Tongue (tissue), 2 donors: Measurements from ENCODE around the gene RNF17. TPM values are rescaled to one million over a fixed set of nuclear protein-coding genes. Genes with fewer than 3 reads are reported as not detected.
A peak's percentile ranks its signal among the peaks of the same experiment; 100 is the strongest.

Experiments
- DNase-seq: peaks from one replicate; pipeline ENCODE4 v3.0.0-alpha.2; 2015
- total RNA-seq: library from RNA; depleted of rRNA; stranded (reverse); fragments of >200 nt; gene quantifications from one replicate; pipeline ENCODE4 v1.2.3, GENCODE V29; 2014

RNF17 gene
- total RNA-seq, 1 donor from 2014 or later, result not detected

DNA sequence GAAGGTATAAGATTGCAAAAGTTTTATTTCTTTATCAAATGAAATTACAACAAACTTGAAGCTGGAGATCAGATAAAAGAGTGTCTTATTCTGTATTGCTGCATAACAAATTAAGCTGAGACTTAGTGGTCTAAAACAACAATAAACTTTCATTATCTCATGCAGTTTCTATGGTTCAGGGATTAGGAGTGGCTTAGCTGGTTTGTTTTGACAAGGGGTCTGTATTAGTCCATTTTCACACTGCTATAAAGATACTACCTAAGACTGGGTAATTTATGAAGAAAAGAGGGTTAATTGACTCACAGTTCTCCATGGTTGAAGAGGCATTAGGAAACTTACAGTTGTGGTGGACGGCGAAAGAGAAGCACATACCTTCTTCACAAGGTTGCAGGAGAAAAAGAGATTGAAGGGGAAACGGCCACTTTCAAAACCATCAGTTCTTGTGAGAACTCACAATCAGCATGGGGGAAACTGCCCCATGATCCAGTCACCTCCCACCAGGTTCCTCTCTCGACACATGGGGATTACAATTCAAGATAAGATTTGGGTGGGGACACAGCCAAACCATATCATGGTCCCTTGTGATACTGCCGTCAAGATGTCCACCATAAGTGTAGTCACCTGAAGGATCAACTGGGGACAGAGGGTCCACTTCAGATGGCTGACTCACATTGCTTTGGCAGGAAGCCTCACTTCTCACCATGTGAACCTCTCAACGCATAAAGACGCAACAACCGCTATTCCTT is 97.8 kb downstream of the RNF17 start:
- no peak for DNase-seq

DNA sequence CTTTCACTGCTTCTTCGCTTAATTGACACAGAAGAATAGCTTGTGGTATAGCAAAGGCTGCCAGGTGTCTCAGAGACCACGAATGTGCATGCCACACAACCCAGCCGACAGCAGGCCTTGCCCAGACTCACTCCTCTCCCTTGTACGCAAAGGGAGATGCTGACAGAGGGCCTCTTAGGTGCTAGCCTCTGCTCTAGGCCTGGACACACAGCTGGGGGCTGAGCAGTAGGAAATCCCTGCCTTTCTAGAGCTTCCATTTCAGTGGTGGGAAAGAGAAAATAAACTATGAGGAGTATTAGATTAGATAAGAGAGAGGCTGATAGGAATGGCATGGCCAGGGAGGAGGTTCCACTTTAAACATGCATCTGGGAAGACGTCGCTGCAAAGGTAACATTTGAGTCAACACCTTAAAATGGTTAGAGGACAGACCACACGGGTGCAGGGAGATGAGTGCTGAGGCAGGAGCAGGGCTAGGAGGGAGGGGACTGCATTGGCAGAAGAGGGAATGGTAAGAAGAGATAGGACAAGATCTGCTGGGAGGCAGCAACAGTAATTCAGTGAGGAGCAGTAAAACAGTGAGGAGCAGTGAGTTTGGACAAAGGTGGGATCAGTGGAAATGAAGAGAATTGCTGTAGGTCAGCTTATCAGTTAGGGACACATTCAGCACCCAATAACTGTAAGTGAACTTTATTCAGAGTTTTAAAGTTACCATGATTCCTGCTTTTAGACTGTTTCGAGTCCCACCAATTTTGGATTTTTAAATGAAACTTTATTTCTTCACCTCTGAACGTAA is 100.0 kb downstream of the RNF17 start:
- DNase-seq, result no peak

DNA sequence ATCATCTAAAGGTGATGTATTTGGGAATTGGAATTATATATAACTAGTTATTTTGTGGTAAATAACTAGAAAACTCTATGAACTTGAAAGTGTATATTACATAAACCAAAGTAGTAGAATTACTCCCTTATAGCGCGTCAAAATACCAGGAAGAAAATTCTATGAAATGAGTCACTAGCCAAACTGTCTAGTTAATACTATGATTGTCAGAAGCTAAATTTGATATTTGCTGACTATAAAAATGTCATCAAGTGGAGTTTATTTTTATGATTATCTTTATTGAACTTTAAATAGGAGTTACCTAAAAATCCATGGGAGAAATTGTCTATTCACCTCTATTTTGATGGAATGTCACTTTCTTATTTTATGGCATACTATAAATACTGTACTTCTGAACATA is 100.6 kb downstream of the RNF17 start:
- DNase-seq, result no peak

DNA sequence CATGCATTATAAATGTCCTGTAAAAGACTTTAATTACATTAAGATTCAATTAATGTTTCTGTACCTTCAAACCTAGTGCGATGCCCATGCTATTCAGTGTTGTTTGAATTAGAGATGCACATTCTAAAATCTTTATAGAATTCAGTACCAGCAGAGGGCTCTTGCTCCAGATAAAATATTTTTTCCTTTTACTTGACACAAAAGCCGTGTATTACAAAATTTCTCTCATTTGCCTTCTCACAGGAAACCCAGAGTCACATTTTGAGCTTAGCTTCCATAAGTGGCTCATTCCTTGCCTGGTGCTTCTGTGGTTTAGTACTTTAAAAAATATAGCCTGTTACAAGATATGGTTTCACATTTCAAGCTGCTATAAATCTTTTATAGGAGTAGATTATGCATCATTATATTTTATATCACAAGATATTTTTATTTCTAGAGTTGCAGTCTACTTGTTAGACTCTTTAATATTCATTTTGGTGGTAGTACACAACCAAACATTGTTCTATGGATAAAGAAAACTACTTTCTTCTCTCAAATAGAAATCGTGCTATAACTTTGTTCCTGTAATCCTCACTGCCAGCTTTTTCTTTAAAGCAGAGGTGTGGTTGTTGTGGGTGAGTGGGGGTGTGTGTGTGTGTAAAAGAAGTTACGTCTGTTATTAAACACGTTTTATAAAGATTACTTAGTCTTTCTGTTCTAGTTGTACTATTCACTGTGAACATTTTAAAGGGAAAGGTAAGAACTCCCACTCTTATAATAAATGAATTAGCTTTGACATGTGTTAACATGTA is 101.4 kb downstream of the RNF17 start:
- peak; percentile 7 for DNase-seq

DNA sequence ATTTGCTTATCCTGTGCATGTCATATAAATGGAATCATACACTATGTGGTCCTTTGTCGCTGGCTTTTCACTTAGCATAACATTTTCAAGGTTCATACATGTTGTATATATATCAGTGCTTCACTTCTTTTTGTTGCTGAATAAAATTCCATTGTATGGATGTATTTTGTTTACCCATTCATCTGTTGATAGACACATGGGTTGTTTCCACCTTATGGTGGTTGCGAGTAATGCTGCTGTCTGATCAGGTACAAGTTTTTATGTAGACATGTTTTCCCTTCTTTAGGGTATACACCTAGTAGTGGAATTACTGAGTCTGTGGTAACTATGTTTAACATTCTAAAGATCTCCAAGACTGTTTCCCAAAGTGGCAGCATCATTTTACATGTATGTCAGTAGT is 102.5 kb downstream of the RNF17 start:
- DNase-seq, result no peak

DNA sequence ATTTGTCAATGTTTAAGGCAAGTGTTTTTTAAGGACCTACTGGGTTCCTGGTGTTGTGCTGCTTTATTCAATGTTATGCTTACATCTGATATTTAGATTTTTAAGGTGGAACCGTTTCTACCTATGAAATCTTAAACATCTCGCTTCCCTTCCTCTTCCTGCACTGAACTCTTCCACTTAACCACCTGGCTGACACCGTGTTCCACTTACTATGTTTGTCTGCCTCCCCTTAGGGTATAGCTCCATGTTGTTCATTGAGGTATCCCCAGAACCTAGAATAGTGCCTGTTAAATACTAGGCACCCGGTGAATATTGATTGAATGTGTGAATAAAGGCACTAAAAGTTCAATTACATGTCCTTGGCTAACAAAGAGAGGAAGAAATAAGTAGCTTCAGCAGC is 104.9 kb downstream of the RNF17 start:
- DNase-seq, result no peak

DNA sequence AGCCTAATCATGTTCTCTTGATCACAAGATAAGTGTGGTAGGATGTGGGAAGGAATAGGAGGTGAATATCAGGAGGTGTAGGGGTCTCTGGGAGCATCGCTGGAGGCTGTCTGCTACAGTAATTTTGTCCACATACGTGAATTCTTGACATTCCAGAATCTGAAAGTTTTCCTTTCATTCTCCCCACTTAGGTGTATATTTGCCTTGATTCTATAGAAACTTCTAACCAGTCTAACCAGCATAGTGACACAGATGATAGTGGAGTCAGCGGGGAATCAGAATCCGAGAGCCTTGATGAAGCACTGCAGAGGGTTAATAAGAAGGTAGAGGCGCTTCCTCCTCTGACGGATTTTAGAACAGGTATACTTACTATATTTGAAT is 106.4 kb downstream of the RNF17 start:
- no peak for DNase-seq

DNA sequence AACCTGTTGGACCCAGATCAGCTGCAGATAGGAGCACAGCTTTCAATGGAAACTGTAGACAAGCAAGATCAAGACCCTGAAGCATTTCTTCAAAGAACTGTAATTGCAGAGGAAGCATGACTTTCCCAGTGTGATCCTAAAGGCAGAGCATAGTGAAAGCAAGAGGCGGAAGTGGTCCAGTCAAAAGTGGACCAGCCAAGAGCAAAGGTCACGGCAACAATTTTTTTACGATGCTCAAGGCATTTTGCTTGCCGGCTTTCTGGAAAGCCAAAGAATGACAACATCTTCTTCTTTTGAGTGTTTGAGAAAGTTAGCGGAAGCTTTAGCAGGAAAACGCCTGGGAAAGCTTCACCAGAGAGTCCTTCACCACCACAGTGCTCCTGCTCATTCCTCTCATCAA is 111.6 kb downstream of the RNF17 start:
- no peak for DNase-seq

DNA sequence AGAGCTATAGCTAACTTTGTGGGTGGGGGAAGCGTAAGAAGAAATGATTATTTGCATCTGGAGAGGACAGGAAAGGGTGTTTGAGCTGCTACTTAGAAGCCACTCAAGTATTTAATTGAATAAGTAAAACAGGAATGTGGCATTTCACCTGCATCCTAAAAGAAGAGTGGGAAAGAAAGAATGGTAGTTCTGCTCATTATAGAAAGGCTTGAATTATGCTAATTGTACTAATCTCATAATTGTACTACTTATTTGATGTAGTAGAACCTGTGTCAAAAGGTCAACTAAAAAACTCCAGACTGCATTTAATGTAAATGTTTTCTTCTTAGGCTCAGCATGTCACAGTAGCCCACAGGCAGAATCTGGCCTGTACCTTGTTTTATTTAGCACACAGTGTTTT is 113.6 kb downstream of the RNF17 start:
- DNase-seq, result no peak

DNA sequence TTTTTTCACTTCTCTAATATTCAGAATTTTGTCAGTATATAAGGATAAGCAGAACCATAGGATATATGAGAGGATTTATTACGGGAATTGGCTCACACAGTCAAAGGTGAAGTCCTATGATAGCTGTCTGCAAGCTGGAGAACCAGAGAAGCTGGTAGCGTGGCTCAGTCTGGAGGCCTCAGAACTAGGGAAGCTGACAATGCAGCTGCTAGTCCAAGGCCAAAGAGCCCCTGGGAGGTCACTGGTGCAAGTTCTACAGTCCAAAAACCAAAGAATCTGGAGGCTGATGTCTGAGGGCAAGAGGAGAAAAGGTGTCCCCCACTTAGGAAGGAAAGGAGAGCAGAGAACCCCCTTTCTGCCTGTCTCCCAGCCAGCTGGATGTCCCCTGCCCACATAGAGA is 114.4 kb downstream of the RNF17 start:
- DNase-seq, result no peak

DNA sequence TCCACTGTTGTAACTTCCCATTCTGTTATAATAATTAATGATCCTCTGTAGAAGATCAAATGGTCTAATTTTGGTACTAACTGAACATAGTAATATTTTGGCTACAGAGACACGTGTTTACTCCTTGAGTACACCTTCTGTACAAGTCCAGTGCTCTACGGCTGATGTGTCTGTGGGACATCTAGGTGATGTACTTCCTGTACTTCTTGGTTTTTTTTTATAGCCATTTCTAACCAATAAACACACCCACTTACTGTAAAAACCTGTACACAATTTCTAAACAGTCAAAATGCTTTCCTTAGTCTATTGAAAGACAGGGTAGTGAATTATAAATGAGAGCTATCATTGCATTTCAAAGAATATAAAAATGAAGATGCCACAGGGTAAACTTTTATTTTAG is 118.7 kb downstream of the RNF17 start:
- no peak for DNase-seq

DNA sequence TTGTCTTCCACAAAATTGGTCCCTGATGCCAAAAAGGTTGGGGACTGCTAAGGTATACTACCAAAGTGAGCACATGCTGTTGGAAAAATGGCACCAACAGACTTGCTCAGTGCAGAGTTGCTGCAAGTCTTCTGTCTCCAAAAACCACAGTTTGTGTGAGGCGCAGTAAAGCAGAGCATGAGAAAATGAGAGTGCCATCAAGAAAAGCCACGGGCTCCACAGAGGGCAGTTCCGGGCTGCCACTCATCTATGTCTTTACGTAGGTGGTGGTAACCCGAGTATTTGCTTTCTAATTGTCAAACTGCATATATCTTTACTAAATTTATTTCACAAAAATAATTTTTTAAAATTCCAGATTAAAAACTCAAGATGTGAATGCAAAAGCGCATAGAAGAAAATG is 123.8 kb downstream of the RNF17 start:
- DNase-seq, result no peak

DNA sequence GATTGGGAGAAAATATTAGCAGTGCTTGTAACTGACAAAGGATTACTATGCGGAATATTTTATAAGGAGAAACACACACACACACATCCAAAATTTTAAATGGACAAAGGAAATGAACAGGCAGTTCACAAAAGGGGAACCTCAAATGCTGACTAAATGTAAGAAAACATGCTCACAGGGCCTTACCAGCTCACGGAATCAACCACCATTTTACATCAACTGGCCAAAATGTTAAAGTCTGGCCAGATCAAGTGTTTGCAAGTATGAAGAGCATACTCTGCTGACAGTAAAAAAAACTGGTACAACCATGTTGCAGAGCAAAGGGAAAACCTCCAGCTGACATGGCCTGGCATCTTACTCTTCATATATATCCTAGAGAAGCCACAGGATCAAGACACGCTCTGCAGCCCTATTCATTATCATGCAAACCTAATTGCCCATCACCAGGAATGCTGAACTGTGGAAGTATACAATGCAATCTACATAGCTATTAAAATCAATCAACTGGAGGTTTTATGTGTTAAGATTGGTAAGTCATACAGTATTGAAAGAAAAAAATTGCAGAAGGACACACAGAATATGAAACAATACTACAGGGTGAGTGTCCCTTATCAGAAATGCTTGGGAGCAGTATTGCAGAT is 124.4 kb downstream of the RNF17 start:
- no peak for DNase-seq

DNA sequence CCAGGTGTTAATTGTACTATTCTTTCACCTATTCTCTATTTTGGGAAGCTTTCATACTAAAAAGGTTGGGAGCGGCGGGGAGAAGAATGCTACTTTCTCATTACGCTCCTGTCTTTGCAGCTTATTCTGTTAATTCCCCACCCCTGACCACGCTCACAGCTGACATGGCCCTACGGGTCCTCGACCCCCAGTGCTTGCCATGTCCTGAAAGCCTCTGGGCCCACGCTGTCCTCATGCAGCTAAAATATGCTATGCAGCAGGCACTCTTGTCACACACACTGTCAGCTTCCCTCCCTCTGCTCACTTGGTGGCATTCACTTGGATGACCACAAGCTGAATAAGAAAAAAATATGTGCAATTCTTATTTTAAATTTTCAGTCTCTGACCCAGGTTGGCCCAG is 126.3 kb downstream of the RNF17 start:
- DNase-seq, result no peak

DNA sequence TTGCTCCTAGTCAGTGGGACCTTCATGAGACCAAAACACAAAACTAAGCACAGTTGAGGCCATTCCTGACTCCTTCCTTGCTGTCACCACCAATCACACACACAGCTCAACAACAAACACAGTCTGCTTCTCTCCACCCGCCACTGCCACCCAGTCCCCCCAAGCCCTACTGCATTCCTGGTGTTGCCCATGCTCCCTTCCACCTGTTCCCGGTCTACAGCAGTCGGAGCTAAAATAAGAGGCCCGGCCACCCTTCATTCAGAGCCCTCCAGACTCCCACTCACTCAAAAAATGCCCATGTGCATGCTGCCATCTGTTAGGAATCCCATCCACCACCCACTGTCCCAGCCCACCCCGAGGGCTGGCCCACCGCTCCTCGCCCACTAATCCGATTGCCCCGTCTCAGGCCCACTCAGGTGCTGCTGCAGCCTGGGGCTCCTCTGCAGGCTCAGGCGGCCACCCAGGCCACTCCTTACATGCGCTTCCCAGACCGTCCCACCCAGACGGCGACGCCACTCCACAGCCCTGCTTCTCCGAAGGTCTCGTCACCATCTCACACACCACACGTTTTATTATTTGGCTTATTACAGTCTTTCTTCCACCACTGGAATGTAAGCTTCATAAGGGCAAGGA is 127.6 kb downstream of the RNF17 start:
- DNase-seq, result peak; percentile 13

DNA sequence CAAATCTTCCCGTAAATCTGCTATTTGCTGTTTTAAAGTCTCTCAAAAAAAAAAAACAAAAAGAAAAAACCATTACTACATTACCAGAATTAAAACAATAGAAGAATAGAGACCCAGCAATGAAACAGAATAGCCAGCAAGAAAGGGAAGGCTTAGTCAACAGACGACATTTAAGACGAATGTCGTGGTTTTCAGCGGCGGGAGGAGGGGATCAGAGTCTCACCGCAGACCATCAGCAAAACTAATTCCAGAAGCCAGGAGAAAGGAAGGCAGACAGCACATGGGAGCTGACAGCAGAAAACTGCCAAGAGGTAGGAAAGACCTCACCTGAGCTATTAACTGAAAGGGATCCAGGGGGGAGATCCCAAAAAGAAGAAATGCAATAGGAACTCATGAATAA is 128.9 kb downstream of the RNF17 start:
- DNase-seq, result no peak

DNA sequence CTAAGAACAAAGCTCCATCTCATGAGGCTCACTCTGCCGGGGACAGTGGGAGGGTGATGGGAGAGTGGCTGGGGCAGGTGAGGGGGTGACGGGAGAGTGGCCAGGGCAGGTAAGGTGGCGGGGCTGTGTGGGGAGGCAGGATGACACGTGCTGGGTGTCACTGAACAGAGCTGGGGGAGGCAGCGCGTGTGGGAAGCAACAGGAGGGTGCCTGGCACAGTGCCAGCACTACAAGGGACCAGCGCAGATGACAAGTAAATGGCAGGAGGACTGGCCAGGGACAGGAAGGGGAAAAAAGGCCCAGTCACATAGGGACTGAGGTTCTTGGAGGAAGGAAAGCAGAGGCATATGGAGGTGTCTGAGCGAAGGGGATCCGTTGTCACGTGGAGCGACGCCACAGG is 129.9 kb downstream of the RNF17 start:
- DNase-seq, result no peak

DNA sequence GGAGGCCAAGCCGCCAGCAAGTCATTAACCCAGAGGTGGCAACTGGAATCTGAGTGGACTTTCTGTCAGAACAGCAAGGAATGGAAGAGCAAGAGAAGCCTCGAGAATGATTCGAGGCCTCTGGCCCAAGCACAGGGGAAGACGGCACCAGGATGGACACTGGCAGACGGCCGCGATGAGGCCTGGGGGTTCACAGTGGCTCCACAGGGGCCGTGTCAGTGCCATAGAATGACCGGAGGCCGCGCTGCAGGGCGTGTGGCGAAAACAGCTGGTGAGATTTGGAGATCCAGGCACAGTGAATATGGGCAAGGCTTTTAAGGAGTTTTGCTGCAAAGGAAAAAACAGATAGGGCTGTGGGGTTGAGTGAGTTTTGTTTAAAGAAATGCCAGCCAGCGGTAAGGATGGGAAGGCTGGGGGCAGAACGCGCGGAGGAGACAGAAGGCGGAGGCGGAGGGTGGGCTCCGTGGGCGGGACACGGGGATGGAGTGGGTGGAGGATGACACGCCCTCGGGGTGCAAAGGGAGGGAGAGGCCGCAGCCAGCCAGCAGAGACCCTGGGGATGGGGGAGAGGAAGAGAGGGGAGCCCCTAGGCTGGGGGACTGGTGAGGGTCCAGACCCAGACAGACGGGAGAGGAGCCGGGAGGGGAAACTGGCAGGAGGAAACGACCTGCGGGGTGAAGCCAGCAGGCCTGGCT is 130.5 kb downstream of the RNF17 start:
- DNase-seq, result no peak

DNA sequence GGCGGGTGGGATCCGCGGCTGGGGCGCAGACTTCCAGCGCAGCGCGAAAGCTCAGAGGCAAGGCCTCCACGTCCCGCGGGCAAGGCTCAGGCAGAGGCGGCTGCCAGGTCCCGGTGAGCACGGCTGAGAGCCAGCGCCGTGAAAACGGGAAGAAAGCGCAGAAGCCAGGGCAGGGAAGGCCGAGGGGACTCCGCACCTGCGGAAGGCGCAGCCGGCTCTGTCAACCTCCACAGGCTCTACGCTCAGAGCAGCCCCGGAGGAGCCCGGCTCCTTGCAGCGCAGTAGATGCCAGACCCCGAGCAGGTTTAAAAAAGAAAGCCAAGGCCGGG is 131.0 kb downstream of the RNF17 start:
- DNase-seq, result no peak

DNA sequence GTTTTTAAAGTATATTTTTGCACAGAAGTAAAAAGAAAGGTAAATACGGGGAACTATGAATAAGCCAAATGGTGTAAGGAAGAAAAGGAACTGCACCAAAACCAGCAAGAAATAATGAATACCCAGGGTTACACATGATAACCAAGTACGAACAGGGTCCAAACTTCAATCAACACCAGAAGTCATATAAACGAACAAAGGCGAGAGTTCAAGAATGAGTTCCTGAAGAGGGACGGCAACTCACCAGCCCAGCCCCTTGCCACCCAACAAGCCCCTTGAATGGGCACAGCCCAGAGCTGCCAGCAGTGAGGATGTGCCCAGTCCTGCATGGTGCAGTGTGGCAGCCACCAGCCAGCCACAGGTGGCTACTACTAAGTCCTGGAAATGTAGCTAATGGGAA is 132.1 kb downstream of the RNF17 start:
- no peak for DNase-seq

DNA sequence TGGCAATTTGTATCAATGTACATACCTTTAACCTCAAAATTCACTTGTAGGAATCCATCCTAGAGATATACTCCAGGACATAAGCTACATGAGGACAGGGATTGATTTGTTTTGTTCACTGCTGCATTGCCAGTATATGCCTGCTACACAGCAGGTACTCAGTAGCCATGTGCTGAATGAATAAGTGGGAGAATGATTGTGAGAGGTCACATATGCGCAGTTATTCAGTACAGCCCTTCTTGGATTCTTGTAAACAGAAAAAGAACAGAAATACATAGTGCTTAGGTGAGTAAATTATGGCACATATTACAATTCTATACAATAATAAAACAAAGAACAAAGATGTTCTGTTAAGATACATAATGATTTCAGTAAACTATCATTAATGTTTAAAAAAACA is 133.3 kb downstream of the RNF17 start:
- no peak for DNase-seq

DNA sequence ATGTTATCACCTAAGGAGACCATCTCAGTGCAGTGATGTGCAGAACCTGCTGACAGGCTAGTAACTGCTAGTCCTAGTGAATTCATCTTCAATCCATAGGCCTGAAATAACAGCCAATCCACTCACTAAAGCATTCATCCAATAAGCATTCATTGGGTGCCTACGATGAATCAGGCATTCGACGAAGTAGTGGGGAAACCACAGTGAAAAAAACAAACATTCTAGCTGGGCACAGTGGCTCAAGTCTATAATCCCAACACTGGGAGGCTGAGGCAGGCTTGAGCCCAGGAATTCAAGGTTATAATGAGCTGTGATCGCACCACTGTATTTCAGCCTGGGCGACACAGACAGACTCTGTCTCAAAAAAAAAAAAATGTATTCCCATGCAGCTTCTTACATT is 135.6 kb downstream of the RNF17 start:
- DNase-seq, result no peak
